IPS-NIHi11 (cell line): ENCODE data around the gene ZNHIT1.
A peak's percentile ranks its signal among the peaks of the same experiment; 100 is the strongest.

ENCODE experiments used
- DNase-seq: peaks from one replicate; pipeline ENCODE4 v3.0.0; 2012; ENCODE audit warnings: mixed read lengths, low spot score

ZNHIT1 gene

GRCh38 chr7:101217388-101218235, at the start of gene ZNHIT1, which contains the start of gene PLOD3:
Gene ZNHIT1, plus strand, starts transcription at chr7:101218165. Its CDS starts 31 bp downstream, at chr7:101218196.
Gene PLOD3, minus strand, starts transcription at chr7:101217581. Its CDS starts 307 bp downstream, at chr7:101217274.
- DNase-seq = peak; percentile 99

GRCh38 chr7:101168412-101169049, 49.4 kb upstream of the ZNHIT1 start:
- DNase-seq = no peak

GRCh38 chr7:101169110-101169837, 48.7 kb upstream of the ZNHIT1 start:
- DNase-seq = no peak

- peak; percentile 61 for DNase-seq
These were observed 48.0 kb upstream of the ZNHIT1 start for GRCh38 chr7:101169838-101170551.

- DNase-seq = no peak
These were observed 47.1 kb upstream of the ZNHIT1 start for GRCh38 chr7:101170617-101171441.

GRCh38 chr7:101171442-101171837, 46.5 kb upstream of the ZNHIT1 start:
- no peak for DNase-seq

- no peak for DNase-seq
These were observed 45.7 kb upstream of the ZNHIT1 start for GRCh38 chr7:101172005-101172853.

GRCh38 chr7:101172854-101173751, 44.9 kb upstream of the ZNHIT1 start:
- peak; percentile 50 for DNase-seq

GRCh38 chr7:101173752-101174244, 44.2 kb upstream of the ZNHIT1 start:
- DNase-seq = peak; percentile 80

- DNase-seq = no peak
These were observed 43.6 kb upstream of the ZNHIT1 start for GRCh38 chr7:101174322-101174854.

- no peak for DNase-seq
These were observed 42.3 kb upstream of the ZNHIT1 start for GRCh38 chr7:101175664-101176063.

GRCh38 chr7:101177644-101178043, 40.3 kb upstream of the ZNHIT1 start:
- DNase-seq = no peak

- peak; percentile 38 for DNase-seq
These were observed 38.8 kb upstream of the ZNHIT1 start for GRCh38 chr7:101179117-101179516.

- no peak for DNase-seq
These were observed 38.3 kb upstream of the ZNHIT1 start for GRCh38 chr7:101179713-101180112.

- DNase-seq = peak; percentile 51
These were observed 37.7 kb upstream of the ZNHIT1 start, which contains the start of gene NAT16 for GRCh38 chr7:101180130-101180755. Gene NAT16, minus strand, starts transcription at chr7:101180293. Its CDS starts 5,486 bp downstream, at chr7:101174807.

- no peak for DNase-seq
These were observed 32.6 kb upstream of the ZNHIT1 start for GRCh38 chr7:101185258-101185839.

GRCh38 chr7:101186194-101186593, 31.8 kb upstream of the ZNHIT1 start:
- DNase-seq = no peak
